HG03045 (cell line): Measurements from ENCODE around the gene PRICKLE4.

Experiments
- ATAC-seq: cut with Tn5 transposase; IDR thresholded peaks from one replicate; pipeline ENCODE4 v1.9.1; 2021; ENCODE audit warnings: mild to moderate bottlenecking, moderate library complexity; ENCODE audit not compliant: unreplicated experiment

The PRICKLE4 gene

DNA sequence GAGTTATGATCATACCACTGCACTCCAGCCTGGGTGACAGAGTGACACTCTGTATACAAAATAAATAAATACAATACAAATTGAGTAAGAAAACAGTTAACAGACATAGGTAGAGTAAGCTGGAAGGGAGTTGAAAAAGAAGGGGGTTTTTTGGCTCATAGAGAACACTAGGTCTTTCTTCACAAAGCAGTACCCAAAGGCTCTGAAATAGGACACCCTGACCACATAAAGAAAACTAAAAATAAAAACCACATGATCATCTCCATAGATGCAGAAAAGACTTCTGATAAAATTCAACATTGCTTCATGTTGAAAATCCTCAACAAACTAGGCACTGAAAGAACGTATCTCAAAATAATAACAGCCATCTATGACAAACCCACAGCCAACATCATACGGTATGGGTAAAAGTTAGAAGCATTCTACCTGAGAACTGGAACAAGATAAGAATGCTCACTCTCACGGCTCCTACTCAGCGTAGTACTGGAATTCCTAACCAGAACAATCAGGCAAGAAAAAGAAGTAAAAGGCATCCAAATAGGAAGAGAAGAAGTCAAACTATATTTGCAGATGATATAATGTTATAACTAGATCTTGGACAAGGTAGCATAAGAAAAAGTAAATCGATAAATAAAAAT, 55.6 kb downstream of the PRICKLE4 start:
- no peak for ATAC-seq

DNA sequence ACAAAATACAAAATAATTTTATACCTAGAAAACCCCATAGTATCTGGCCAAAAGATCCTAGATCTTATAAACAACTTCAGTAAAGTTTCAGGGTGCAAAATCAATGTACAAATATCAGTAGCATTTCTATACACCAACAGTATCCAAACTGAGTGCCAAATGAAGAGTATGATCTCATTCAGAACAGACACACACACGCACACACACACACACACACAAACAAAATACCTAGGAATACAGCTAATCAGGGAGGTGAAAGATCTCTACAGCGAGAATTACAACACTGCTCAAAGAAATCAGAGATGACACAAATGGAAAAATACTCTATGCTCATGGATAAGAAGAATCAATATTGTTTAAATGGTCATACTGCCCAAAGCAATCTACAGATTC, 56.1 kb downstream of the PRICKLE4 start:
- ATAC-seq, result no peak
